A673 (cell line): Measurements from ENCODE around the gene L2HGDH. TPM values are rescaled to one million over a fixed set of nuclear protein-coding genes. Genes with fewer than 3 reads are reported as not detected.

ENCODE experiments used
- BruUV-seq: library from RNA; stranded (reverse); fragments of 400-500 nt; replicated peaks from 2 replicates; lab custom pipeline; 2021; lab: Mats Ljungman, UMichigan
- CTCF ChIA-PET: fragments of 300-600 bp; sonication (Branson Sonifier 250); formaldehyde crosslinking; loops from one replicate; lab custom pipeline; 2022; ENCODE audit warnings: antibody characterized with exemption; lab: Charles Lee
- POLR2A ChIA-PET: fragments of 300-600 bp; sonication (Branson Sonifier 250); formaldehyde crosslinking; loops from one replicate; lab custom pipeline; 2022; ENCODE audit warnings: antibody characterized with exemption; ENCODE audit not compliant: low non-redundant PET; lab: Charles Lee
- DNase-seq: peaks from one replicate; pipeline ENCODE4 v3.0.0-alpha.2; 2015; ENCODE audit warnings: low spot score
- H3K27ac ChIP-seq: fragments of 200-600 bp; sonication (generic); 2 replicates; pipeline ENCODE4 v1.5.1; 2016; ENCODE audit warnings: mixed run types, low read depth, mild to moderate bottlenecking, mixed read lengths, antibody characterized with exemption, low read length; ENCODE audit not compliant: poor library complexity, severe bottlenecking
- H3K27me3 ChIP-seq: fragments of 200-600 bp; sonication (generic); replicated peaks from 2 replicates; pipeline ENCODE4 v1.6.1; 2017; ENCODE audit warnings: mixed run types, low read depth, mild to moderate bottlenecking, mixed read lengths, antibody characterized with exemption, low read length; ENCODE audit not compliant: insufficient read depth, poor library complexity
- H3K36me3 ChIP-seq: fragments of 200-600 bp; sonication (generic); 2 replicates; pipeline ENCODE4 v1.6.1; 2016; ENCODE audit warnings: mixed run types, mild to moderate bottlenecking, mixed read lengths, antibody characterized with exemption, low read length; ENCODE audit not compliant: insufficient read depth, poor library complexity, severe bottlenecking
- H3K4me1 ChIP-seq: fragments of 200-600 bp; sonication (generic); 2 replicates; pipeline ENCODE4 v1.6.1; 2017; ENCODE audit warnings: mixed run types, mild to moderate bottlenecking, mixed read lengths, antibody characterized with exemption, low read length; ENCODE audit not compliant: insufficient read depth, poor library complexity, severe bottlenecking
- H3K4me3 ChIP-seq: fragments of 200-600 bp; sonication (generic); 2 replicates; pipeline ENCODE4 v1.5.1; 2016; ENCODE audit warnings: low read depth, mixed run types, mild to moderate bottlenecking, mixed read lengths, low read length; ENCODE audit not compliant: poor library complexity, severe bottlenecking
- H3K9me3 ChIP-seq: fragments of 200-600 bp; sonication (generic); 2 replicates; pipeline ENCODE4 v1.6.1; 2016; ENCODE audit warnings: mixed run types, low read depth, mild to moderate bottlenecking, mixed read lengths, antibody characterized with exemption, low read length; ENCODE audit not compliant: poor library complexity, severe bottlenecking
- CTCF ChIP-seq: fragments of 300-800, 200-600 bp; sonication (generic); conservative IDR thresholded peaks from 2 replicates; pipeline ENCODE4 v1.5.1; 2017; ENCODE audit warnings: low read depth, mild to moderate bottlenecking, antibody characterized with exemption, low read length, moderate library complexity, mixed read lengths
- EZH2 ChIP-seq: fragments of 200-600 bp; sonication (generic); IDR thresholded peaks from 2 replicates; pipeline ENCODE4 v1.6.1; 2017; ENCODE audit warnings: borderline replicate concordance, low read depth, mild to moderate bottlenecking, mixed read lengths, antibody characterized with exemption, low read length; ENCODE audit not compliant: poor library complexity, severe bottlenecking
- intact Hi-C: fragments of 100-400 bp; cut with micrococcal nuclease; formaldehyde crosslinking; loops from one replicate; pipeline ENCODE4 v1.10.0; 2022; ENCODE audit not compliant: unreplicated experiment
- total RNA-seq: library from RNA; stranded (reverse); gene quantifications from 2 replicates; pipeline ENCODE4 v1.2.3, GENCODE V29; 2021

L2HGDH gene
- total RNA-seq, 1 experiment from 2014 or later = 17.4 TPM

GRCh38 chr14:50344116-50344775, 32.2 kb upstream of the L2HGDH start:
- DNase-seq = no peak
- no peaks in the 10 kb centered on the region for H3K36me3 ChIP-seq
- no peak overlapping the region for H3K27ac ChIP-seq
- no peak for TF ChIP-seq CTCF
- no peak for TF ChIP-seq EZH2
- H3K4me1 ChIP-seq = peaks cover 17% of the 10 kb centered on the region
- H3K27me3 ChIP-seq = no peaks in the 10 kb centered on the region
- no peaks in the 10 kb centered on the region for H3K9me3 ChIP-seq
- intact Hi-C loops = loop anchor here (5.0 kb wide), 1 partner anchor 188 kb away; the partner anchor contains the start of gene MAP4K5
- no TSS peak for BruUV-seq
- CTCF ChIA-PET = no interaction called here
- H3K4me3 ChIP-seq = no peak overlapping the region
- POLR2A ChIA-PET = interaction anchor here (0.6 kb wide), 1 partner anchor 216 kb away, joined by 3 read pairs; no protein-coding TSS in a partner anchor

GRCh38 chr14:50343434-50343833, 31.4 kb upstream of the L2HGDH start:
- Histone ChIP-seq H3K36me3 (no peaks in the 10 kb centered on the region), H3K4me1 (peaks cover 17% of the 10 kb centered on the region), H3K27me3 (no peaks in the 10 kb centered on the region), H3K9me3 (no peaks in the 10 kb centered on the region), H3K27ac (no peak overlapping the region), H3K4me3 (no peak overlapping the region)
- CTCF ChIA-PET = no interaction called here
- DNase-seq = no peak
- POLR2A ChIA-PET = no interaction called here
- intact Hi-C loops = loop anchor here (5.0 kb wide), 1 partner anchor 189 kb away; the partner anchor contains the start of gene MAP4K5
- TF ChIP-seq EZH2 (no peak), CTCF (no peak)
- BruUV-seq = no TSS peak

GRCh38 chr14:50342221-50343078, 30.4 kb upstream of the L2HGDH start:
- peak; percentile 59 for DNase-seq
- Histone ChIP-seq H3K4me1 (peaks cover 17% of the 10 kb centered on the region), H3K9me3 (no peaks in the 10 kb centered on the region), H3K4me3 (no peak overlapping the region), H3K27ac (no peak overlapping the region), H3K36me3 (no peaks in the 10 kb centered on the region), H3K27me3 (no peaks in the 10 kb centered on the region)
- BruUV-seq = no TSS peak
- TF ChIP-seq CTCF (peak; percentile 42; the same call in 1 of the 2 replicates), EZH2 (no peak)
- POLR2A ChIA-PET = no interaction called here
- intact Hi-C loops = loop anchor here (5.0 kb wide), 1 partner anchor 190 kb away; the partner anchor contains the start of gene MAP4K5
- CTCF ChIA-PET = interaction anchor here (1.1 kb wide), 1 partner anchor 186 kb away, joined by 3 read pairs; no protein-coding TSS in a partner anchor
